HG03045 (cell line): Measurements from ENCODE around the gene CFAP65.

Experiments
- ATAC-seq: cut with Tn5 transposase; IDR thresholded peaks from one replicate; pipeline ENCODE4 v1.9.1; 2021; ENCODE audit warnings: mild to moderate bottlenecking, moderate library complexity; ENCODE audit not compliant: unreplicated experiment

CFAP65 gene

DNA sequence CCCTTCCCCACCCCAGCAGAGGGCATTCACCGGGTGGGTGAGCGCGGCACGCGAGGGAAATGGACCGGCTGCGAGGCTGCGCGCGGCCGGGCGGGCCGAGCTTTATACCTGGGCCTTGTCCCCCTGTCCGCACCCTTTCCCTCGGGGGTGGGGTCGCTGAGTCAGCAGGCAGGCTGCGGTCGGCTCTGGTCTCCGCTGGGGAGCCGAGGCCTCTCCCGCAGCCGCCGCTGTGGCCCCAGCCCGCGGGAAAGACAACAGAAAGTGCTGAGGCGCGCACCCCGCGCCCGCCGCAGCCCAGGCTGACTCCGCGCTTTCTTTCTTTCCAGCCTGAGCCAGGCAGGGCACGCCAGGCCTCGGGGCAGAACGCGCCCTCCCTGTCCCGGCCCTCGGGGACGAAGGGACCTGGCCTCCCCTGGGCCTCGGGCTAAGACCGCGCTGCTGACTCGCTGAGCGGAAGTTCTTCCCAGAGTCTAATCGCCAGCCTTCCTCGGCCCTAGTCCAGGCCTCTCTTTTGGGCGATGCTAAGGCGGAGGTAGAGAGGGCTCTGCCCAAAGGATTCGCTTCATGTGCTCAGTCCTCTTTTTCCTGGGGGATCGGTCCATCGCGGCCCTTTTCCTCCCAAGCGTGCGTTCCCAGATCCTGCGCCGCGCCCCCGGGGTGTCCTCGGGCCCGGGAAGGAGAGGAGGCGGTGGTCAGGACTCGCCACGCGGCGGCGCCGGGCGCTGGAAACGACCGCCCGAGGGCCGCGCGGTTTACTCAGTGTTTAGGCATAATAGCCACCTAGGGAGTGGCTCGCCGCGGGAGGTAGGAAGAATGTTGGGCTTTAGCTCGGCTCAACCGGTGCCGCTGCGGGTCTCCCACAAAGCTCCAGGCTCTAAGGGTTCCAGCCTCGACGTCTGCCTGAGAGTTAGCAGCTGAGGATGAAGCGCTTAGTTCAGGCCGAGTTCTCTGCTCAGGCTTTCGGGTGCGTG is 47.7 kb downstream of the CFAP65 start, which contains the start of gene CRYBA2:
Gene CRYBA2, minus strand, starts transcription at position 78 of the 971 bp plus-strand sequence. CDS start 246 bp downstream, outside the sequence.
- no peak for ATAC-seq

DNA sequence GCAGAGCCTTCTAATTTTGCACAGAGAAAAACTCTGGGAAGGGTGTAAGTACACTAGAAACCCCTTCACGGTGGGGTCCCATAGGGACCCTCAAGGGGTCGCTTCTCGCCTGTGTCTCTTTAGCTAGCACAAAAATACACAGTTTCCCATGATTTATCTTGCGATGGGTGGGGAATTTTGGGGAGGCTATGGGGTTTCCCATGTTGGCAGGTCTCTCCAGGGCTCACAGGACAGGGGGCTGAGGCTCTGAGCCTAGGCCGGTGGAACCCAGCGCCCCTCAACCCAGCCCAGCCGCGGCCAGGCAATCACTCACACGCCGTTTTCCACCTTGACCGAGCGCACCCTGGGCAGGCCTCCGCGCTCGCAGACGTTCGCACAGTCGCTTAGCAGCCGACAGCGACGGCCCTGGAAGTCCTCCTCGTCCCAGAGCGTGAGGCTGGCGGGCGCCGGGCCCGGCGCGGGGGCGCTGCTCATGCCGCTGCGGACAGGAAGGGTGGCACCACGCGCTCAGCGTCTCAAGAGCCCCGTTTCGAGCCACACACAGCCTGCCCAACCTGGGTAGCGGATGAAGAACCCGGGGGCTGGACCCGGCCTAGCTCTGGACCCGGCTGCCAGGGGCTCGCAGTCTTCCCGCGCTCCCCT is 48.5 kb downstream of the CFAP65 start:
- no peak for ATAC-seq

DNA sequence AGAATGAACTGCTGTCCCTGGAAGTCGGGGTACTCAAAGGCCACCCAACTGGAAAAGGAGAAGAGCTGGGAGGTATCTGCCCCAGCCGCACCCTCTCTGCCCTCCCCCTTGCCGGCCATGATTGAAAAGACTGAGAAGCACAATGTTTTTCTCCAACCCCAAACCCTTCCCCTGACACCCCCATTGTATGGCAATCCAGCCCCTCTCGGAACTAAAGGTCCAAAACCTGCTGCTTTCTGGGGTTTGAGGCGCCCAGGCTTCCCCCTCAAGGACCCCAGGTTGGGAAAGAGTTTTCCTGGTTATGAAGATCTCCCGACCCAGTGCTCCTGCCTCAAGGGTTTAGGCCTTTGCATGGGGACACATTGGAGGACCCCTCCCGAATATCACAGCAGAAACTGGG is 49.1 kb downstream of the CFAP65 start:
- ATAC-seq: no peak

DNA sequence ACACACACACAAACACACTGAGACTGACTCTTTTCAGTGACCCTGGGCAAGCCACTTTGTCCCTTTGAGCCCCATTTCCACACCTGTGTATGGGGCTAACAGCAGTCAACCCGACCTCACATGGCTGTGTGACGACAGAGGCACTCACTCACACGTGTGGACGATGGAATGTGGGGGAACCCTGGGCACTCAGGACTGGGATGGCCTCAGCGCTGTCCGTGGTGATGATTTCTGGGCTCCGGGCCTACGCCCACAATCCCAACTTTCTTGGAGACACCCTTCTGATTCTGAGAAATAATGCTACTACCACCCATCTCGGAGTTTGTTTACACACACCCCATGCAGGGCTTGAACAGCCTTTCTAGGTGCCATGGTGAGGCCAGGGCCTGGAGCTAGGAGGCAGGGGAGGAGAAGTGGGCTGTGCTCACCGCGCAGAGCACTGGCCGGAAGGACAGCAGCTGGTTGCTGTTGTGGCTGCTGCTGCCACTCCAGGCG is 49.6 kb downstream of the CFAP65 start:
- no peak for ATAC-seq

DNA sequence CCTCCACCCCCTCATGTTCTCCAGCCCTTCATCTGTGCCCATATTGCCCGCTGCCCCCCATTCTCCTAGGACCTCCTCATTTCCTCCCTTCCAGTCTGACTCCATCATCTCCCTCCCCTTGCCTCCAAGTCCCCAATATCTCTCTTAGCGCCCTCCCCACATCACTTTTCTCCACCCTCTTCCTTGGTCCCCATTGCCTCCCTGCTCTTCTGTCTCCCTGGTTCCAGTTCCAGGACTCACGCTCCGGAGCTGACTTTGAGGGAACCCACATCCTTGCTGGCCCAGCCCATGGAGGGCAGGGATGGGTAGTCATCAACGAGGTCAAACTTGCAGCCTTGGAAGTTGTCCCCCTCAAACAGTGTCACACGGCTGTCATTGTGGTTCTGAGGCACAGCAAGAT is 50.7 kb downstream of the CFAP65 start:
- ATAC-seq: no peak

DNA sequence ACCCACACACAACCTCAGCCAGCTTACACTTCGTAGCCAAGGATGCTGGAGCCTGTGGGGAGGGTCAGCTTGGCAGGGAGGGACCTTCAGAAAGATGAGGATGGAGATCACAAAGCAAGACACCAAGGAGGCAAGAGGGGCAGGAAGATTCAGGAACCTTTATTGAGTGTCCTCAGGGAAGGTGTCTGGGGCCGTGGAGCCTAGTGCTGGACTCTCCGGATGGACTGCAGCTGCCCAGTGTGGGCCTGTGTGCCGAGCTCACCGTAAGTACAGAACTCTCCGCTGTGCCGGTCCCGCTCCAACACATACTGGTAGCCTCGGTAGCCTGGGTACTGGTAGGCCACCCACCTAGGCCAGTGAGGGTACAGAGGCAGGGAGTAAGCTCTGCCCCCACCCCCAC is 51.3 kb downstream of the CFAP65 start:
- no peak for ATAC-seq

DNA sequence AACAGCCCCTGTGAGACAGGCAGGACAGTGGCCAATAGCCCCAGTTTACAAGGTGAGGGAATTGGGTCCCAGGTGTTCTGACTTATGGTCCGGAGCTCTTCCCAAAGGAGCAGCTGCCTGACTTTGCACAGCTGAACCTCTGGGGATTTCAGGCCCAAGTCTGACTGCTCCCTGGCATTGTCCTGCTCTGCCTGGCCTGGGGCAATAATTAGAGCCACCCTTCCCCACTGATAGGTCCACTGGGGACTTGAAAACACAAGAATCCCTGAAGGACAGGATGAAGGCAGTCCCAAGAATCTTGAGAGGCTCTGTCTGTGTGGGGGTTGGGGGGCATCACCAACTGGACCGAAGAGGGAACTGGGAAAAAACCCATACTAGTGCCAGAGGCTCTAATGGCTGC is 52.7 kb downstream of the CFAP65 start:
- no peak for ATAC-seq

DNA sequence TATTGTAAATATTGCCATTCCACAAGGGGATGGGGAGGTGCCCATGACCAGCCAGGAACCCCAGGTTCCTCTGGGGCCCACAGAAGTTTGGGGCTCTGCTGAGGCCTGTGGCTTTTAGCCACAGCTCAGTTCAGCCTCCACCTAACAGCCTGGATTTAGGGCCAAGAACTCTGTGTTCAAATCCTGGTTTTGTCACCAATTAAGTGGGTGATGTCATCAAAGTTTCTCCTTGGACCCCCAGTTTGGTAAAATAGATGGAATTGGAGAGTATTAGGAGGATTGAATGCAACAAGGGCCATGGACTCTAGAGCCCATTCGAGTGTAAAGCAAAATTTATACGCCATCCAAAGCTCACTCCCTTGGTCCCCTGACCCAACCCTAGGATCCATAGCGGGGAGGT is 53.2 kb downstream of the CFAP65 start:
- no peak for ATAC-seq

DNA sequence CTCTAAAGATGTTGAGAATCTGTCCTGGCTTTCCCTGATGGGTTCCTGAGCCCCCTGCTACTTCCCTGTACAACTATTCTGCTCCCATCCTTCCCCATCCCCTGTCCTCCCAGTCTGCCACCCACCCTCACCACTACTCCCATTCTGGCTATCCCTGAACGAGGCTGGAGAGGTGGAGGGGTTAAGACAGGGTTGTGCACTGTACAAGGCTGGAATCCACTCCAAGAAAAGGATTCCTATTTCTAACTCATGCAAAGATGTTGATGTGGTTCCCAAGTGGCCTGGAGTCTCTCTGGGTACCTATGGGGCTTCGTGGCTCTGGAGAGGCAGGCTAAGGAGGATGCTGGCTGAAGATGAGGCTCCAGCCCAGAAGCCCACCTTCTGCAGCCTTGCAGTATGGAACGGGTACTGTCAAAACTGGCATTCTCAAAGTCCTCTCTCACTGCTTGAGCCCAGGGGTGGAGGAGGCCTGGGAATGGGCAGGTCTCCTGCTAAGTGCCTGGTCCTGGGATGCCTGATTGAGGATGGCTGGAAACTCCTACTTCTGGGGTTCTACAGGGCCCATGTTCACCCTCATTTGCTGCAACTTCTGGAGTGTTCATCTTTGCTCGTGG is 55.1 kb downstream of the CFAP65 start:
- ATAC-seq: no peak

DNA sequence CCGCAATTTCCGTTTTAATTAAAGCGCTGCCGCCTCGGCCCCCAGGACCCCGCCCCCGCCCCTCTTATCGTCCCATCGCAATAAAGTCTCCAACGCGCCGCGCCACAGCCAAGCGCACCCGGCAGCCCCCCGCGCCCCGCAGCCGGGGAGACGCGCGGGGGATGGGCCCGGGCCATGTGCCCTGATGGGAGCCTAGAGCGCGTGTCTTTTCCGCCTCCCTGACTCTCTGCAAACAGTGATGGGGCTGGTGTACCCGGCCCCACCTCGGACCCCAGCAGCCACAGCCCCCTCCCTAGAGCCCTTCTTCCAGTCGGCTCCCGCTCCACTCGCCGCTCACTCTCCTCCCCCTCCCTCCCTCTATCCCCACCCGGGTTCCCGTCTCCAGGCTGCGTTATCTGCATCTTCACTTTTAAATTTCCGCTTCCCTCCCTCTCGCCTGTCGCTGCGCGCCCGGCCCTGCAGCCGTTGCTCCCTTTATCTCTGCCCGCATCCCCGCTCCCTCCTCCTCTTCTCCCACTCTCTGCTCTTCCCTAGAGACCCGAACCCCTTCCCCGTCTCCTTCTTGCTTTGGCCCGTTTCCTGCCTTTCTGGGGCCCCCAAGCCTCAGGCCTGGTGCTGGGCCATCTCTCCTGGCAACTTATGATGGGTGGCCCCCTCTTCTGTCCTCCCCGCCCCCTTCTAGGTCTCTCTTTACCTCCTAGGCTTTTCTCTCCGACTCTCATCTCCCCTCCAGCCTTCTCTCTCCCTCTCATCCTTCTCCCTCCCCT is 55.8 kb downstream of the CFAP65 start:
- ATAC-seq: no peak

DNA sequence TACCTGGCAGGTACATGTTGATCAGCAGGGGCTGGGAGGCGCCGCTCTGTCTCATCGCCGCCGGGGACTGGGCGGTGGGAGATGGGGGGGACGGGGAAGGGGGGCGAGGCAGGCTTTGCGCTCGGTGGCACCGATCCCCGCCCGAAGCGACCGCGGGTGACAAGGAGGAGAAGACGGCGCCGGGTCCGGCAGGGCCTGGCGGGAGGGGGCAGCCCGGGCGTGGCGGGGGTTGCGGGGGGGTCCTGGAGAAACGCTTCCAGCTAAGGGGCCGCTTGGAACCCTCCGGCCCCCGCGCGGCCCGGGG is 56.3 kb downstream of the CFAP65 start, which contains the start of gene FEV:
Gene FEV, minus strand, starts transcription at position 164 of the 304 bp plus-strand sequence. Its CDS starts 109 bp downstream, at position 55.
- no peak for ATAC-seq

DNA sequence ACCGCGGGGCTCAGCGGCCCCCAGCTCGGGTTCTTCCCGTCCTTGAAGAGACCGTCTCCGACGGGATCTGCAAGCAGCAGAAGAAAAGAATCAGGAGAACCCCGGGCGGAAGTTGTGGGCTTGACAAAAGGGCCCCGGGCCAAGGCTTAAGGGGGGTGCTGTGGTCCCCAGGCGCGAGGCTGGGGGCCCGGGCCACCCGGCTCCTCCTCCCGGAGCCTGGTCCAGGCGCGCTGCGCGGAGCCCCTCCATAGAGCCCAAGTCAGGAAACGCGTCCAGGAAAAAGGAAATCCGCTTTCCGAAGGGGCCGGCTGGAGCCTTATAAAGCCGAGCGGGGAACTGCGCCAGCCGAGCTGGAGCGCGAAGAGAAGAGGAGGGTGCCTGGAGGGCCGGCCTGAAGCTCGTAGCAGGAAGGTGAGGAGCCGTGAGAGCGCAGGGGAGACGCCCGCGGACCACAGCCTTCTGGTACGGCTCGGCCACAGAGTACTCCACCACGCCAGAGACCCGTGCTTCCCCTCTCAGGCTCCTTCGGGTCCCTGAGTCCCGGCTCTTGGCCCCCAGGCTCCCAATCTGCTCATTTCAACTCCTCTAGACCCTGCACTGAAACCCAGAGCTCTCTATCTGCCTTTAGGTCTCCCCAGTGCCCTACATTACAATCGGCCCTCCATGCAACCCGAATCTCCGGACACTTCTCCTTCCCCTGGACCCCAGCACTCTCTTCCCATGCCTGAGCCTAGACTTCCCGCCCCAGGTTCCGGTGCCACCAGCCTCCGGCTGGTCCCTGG is 56.9 kb downstream of the CFAP65 start:
- no peak for ATAC-seq

DNA sequence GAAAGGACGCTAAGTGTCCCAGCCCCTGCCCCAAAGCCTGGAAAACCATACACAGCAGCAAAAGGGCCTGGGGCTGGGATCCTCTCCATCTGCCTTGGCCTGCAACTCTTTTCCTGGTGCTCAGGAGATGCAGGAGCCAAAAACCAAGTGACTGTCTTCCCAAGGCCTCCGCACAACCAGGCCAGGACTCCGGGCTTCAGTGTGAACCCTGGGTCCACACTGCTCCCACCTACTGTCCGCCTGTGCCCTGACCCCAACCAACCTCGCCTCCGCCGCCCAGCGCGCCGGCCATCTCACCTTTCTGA is 57.4 kb downstream of the CFAP65 start:
- ATAC-seq: no peak

DNA sequence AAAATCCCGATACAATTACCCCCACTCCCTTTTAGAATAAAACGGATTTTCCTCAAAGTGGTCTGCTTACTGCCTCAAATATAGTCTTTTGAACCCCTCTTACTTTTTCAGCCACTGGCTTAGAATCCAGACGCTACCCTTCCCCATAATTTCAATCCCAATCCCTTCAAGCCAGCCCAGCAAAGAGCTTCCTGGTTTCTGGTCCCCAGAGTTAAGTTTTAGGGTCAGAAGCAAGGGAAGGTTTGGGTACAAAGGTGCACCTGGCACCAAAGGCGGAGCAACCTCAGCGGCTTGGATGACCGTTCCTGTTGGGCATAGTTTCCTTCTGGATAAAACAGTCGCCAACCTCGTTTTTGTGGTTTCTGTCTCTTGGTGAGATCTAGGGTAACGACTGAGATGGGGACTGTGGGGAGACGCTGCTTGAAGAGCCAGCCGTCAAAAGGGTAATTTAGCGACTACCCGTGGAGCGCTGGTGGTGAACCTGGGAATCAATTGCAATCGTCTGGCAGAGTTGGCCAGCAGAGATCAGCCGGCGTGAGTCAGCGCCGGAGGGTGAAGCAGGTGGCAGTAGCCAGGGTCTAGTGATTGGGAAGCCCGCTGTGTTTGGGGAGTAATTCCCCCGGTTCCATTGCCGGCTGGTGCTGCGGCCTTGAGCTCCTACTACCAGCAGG is 57.9 kb downstream of the CFAP65 start:
- no peak for ATAC-seq

DNA sequence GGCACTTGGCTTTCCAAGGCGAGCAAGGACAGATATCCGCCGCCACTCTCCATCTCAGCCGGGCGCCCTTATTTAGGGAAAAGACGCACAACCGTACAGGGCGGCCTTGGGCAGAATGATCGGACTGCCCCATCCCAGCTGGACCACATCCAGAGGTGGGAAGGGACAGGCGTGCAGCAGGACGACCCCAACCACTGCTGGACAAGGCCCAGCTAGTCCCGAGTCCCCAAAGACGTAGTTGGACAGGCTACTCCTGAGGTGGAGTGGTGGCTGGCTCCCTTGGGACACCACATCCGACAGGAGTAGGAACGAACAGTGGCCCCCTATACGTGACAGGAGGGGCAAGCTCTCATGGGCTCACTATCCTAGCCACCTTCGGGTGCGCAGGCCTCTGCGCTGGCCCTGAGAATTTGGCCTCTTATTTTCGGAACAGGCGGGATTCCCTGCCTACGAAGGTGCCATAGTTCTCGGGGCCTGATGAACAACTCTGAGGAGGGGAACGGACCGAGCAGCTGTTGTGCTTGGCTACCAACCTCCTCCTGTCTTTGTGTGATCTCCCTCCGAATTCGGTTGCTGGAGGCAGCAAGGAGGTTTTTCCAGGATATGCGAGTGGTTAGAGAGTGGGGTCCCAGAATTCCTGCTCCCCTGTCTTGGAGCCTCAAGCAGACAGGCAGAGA is 58.6 kb downstream of the CFAP65 start:
- no peak for ATAC-seq

DNA sequence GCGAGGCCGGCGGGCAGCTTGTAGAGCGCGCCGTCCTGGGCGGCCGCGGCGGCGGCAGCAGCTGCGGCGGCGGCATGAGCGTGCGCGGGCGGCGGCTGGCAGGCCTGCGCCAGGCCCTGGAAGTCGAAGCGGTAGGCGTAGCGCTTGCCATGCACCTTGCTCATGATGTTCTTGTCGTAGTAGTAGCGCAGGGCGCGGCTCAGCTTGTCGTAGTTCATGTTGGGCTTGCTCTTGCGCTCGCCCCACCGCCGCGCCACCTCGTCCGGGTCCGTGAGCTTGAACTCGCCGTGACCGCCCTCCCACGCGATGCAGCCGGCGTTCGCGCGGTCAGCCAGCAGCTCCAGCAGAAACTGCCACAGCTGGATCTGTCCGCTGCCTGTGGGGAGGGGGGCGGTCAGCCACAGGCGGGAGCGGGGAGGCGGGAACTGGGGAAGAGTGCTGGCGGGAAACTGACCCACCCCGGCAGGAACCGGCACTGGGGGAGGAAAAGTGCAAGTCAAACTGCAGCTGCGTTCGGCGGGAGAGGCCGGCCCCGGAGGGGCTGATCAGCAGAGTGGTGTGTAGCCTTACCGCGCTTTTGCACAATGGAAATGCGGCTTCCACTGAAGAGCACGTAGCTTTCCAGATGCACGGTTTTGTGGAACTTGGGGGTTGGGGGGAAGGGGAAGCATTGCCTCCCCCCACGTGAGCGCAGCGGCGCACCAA is 59.3 kb downstream of the CFAP65 start:
- no peak for ATAC-seq

DNA sequence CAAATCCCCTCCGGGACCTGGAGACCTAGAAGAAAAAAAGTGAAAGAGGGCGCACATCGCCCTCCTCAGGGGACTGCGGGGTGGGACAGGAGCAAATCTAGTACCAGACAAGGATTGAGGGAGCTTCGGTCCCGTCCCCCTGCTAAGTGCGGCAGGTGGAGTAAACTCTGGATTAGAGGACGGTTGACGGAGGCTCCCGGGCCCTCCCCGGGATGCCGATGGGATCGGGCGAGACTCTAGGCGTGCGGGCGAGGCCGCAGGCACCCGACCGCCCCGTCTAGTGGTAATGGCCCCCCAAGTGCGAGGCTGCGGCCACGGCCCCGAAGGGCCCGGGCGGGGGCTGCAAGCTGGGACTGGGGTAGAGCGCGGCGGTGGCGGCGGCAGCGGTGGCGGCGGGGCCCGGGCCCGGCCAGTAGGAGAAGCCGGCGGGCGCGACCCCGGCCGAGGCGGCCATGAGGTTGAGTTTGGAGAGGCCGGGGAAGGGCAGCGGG is 59.9 kb downstream of the CFAP65 start:
- no peak for ATAC-seq

DNA sequence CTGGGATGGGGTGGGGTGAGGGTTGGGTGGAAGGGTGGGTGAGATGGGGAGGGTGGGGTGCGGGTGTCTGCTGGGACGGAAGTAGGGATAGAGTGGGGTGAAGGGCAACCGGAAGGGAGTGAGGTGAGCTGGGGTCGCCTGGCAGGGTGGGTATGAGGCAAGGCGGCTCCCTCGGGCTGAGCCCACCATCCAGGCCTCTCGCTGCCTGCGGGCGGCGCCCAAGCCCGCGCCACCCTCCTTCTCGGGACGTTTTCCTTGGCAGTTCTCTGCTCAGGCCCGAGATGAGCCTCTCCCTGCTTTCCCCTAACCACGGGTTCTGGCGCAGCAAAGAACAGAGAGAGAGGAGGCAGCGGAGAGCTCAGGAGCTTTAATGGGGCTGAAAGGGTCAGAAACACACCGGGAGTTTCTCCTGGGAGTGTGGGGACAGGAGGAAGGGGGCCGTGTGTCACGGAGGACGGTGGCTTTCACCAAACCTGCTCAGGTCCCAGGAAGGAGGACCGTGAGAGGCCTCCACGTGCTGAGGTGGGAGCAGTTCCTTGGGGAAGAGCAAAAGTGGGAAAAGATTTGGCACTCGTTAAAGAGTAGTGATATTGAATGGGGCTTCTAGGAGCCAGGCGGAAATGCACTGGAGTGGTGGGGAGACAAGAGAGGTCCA is 60.5 kb downstream of the CFAP65 start:
- no peak for ATAC-seq
